Activated CD4-positive, alpha-beta T cell treated with anti-CD3 and anti-CD28 coated beads, Interleukin-2, amount 50 U/mL, for 4 hours (primary cell): ENCODE measurements around the gene HSPA9.
"Not testable (repeated sequence)": the region's sequence is repeated elsewhere in the genome, so short reads cannot be mapped to it uniquely, and the experiment has no call there.

Source experiments
- DNase-seq, 2 experiments: peaks; one replicate each; pipeline ENCODE4 v3.0.0-alpha.2; 2020

Gene HSPA9

DNA sequence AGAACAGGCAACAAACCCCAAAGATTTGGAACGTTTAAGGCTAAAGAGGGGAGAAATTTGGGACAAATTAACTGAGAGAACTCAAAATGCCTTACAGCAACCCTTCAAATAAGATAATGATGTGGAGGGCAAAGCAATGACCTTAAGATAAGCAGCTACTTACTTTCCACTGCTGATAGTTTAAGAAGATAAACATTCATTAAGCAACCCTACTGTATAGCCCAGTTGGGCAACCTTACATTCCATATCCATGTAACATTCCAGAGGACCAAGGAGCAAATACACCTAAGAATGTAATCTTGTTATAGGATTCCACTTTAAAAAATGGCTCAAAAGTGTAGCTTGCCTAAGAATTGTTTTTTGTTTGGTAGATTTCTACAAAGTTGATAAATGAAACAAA is 47.0 kb downstream of the HSPA9 start:
- no peak for DNase-seq

DNA sequence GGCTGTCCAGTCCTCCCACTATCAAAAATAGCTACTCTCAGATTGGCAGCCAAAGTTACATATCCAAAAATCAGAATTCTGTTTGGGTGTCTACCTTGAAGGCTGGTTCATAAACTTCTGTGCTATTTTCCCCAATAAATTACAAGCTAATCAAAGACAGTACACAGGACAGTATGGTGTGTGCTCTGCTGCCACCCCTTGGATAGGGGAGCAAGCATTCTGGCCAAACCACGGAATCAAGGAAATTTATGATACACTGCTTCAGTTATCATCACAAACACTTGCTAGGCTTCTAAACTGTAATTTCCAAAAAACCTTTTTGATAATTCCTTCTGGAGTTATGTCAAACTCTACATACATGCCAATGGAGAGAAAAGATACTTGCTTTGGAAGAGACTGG is 48.0 kb downstream of the HSPA9 start:
- DNase-seq = no peak

DNA sequence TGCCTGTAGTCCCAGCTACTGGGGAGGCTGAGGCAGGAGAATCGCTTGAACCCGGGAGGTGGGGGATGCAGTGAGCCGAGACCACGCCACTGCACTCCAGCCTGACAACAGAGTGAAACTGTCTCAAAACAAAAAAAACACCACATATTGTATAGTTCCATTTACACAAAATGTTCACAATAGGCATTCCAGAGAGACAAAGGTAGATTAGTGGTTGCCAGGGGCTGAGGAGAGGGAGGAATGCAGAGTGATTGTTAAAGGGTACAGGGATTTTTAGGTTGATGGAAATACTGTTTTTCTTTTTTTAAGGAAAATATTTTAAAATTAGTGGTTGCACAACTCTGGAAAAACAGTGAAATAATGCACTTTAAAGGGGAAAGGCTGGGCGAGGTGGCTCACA is 51.8 kb downstream of the HSPA9 start:
- DNase-seq = no peak

DNA sequence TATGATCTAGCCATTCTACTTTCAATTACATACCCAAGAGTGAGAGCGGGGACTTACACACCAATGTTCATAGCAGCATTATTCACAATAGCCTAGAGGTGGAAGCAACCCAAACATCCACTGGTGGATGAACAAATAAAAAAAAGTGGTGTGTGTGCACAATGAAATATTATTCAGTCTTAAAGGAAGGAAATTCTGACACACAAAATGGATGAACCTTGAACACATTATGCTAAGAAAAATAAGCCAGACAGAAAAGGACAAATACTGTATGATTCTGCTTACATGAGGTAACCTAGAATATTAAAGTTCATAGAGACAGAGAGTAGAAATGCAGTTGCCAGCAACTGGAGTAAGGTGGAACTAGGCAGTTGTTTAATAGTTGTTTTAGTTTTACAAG is 54.2 kb downstream of the HSPA9 start:
- DNase-seq = no peak

DNA sequence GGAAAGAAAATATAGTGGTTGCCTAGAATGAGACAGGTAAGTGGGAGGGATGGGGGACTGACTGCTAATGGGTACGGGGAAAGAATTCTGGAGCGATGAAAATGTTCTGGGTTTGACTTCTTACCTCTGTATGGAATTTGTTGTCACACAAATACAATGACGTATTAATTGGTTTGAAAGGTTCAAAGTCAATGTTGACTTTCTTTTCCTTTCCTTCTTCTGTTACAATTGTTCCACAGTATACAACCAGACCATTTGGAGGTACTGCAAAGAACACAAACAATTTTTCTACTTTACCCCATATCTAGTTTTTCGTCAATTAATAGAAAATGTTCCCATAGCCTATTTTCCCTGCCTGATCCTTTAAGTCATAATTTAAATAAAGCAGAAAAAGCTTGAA is 57.8 kb downstream of the HSPA9 start:
- no peak for DNase-seq

DNA sequence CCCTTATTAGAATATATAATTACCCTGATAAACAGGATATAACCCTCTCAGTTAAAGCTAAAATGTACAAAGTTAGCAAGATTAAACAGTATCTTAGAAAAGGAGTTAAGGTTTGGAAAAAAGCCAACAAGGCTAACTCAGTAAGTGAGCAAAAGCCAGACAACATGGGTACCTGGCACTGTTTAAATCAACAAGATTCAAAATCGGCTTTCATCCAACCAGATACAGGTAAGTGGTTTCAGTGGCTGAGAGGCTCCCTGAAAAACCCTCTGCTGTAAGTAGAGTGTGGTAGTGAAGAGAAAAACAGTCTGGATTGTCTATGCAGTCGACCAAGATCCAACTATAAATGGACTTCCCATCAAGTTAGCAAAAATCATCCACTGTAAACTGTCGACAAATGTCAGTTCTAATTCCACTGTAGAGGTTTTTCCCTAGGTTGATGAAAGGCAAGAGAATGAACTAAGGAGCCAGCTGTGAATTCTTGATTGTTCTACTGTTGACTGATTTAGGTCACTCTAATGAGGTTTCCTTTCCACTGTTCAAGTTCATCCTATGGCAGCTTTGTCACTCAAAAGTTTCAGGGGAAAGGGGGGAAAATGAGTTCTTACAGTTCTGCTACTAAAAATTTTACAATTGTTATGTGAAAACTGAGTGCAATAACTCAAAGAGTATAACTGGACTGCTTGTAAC is 59.5 kb downstream of the HSPA9 start:
- DNase-seq = no peak

DNA sequence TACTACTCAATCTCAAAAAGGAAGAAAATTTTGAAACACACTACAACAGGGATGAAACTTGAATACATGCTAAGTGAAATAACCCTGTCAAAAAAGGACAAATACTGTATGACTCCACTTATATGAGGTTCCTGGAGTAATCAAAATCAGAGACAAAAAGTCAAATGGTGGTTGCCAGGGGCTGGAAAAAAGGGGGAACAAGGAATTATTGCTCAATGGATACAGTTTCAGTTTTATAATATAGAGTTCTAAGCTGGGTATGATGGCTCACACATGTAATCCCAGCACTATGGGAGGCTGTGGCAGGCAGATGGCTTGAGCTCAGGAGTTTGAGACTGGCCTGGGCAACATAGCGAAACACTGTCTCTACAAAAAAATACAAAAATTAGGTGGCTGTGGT is 61.2 kb downstream of the HSPA9 start:
- no peak for DNase-seq

DNA sequence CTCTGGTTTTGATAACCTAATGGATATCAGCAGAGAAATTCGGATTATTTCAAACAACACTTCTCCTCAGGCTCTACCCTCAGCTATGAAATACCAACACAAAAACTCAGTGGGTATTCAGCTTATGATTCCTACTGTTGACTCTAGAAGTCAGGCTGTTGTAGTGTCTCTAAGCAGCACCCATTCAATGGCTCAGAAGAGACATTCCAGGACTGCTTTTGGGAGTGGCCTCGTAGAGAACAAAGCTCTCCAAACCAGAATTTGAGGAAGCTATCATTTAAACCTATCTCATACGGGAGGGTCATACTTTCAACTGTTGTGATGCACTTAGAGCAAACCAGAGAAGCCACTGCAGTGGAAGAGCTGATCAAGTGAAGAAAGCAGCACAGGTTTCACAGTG is 66.2 kb downstream of the HSPA9 start:
- no peak for DNase-seq

DNA sequence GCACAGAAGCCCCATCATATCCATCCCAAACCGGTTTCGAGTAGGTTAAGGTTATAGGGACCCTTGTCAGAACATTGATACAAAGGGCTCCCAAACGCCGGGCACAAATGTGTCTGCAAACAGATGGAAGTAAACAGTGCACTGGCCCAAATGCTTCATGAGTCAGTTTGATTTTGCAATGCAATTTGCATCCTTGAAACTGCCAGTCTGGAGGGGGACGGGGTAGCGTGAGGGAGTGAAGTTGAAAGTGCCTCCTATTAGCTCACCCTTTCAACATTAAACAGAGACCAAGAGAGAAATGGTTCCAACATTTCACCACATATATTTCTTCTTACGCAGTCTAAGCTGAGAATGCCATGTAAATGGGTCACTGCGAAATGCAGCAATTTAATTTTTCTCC is 67.7 kb downstream of the HSPA9 start:
- DNase-seq = not testable (repeated sequence)

DNA sequence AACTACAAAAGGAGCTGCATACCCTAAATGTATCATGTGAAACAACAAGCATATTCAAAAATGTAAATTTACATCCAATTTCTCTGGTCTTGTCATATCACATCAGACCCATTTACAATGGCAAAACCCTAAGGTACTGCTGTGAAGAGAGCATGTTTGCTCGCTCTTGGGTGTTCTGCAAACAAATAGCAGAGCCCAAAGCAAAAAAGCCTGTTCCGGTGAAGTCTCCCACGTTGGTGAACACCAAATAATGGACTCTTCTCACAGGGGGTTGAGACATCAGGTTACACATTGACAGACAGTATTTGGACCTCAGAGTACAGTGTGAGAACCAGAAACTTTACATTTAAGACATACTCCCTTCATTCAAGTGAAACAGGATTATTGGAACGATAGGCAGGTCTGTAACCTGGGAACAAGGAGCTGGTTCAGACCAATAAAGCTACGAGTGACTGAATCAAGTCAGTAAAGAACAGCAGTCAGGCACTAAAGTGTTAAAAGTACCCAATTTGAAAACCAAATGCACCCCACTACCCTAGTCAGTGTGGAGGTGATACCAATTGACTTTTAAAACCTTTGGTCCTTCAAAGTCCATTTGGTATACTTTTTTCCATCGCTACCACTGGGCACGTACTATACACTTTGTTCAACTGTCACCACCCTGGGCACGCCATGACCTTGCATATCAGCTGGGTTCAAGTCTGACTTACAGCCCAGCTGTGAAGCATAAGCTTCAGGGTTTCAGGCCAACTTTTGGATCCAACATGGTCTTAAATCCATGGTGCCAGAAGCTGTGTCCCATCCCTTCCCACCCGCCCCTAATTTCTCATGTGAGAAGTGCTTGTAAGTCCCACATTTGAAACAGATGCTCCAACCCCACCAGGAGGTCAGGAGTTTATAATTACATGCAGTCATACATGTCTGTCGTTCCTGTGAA is 68.6 kb downstream of the HSPA9 start:
- DNase-seq = no peak

DNA sequence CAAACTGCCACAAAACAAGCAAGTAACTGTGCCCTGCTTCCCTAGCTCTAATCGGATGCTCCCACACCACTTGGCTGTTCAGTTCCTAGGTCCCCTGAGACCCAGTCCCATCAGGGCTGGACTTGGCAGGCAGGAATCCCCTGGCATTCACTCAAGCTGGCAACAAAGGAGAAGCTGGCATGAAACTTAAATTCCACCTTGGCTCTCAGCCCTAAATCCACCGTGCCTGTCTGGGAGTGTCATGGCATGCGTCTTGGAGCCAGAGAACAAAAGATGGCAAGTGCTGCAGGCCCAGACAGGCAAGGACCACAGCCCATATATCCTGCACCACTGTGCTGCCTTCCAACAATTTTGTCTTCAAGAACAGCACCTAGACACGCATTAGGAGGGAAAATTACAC is 70.4 kb downstream of the HSPA9 start:
- no peak for DNase-seq
